NCI-H460 (cell line): ENCODE data around the gene SAMM50. TPM values are rescaled to one million over a fixed set of nuclear protein-coding genes. Genes with fewer than 3 reads are reported as not detected.

Source experiments
- DNase-seq: peaks from one replicate; pipeline ENCODE4 v3.0.0-alpha.2; 2016; ENCODE audit warnings: low read depth; ENCODE audit errors: extremely low read depth
- total RNA-seq: library from RNA; depleted of rRNA; stranded (reverse); fragments of >200 nt; shearing (Covaris generic); gene quantifications from 2 replicates; pipeline ENCODE4 v1.2.3, GENCODE V29; 2014; rRNA removed

Gene SAMM50
- total RNA-seq, 1 experiment from 2014 or later = 33.8 TPM

- DNase-seq = no peak
Observed at GRCh38 chr22:44026630-44027511, 71.6 kb downstream of the SAMM50 start.

- DNase-seq = no peak
Observed at GRCh38 chr22:44028091-44028490, 72.8 kb downstream of the SAMM50 start.

GRCh38 chr22:44029069-44029468 is 73.8 kb downstream of the SAMM50 start:
- no peak for DNase-seq

GRCh38 chr22:44030051-44030701 is 74.9 kb downstream of the SAMM50 start:
- no peak for DNase-seq

- DNase-seq = no peak
Observed at GRCh38 chr22:44030702-44031082, 75.5 kb downstream of the SAMM50 start.

- DNase-seq = no peak
Observed at GRCh38 chr22:44031158-44031952, 76.1 kb downstream of the SAMM50 start.

GRCh38 chr22:44032126-44032730 is 77.0 kb downstream of the SAMM50 start:
- DNase-seq = no peak

GRCh38 chr22:44033287-44033686 is 78.0 kb downstream of the SAMM50 start:
- no peak for DNase-seq

- DNase-seq = no peak
Observed at GRCh38 chr22:44033694-44034093, 78.5 kb downstream of the SAMM50 start.

GRCh38 chr22:44037519-44038375 is 82.5 kb downstream of the SAMM50 start:
- DNase-seq = peak; percentile 71

GRCh38 chr22:44039566-44040171 is 84.4 kb downstream of the SAMM50 start:
- no peak for DNase-seq

- DNase-seq = no peak
Observed at GRCh38 chr22:44042249-44043218, 87.3 kb downstream of the SAMM50 start.

GRCh38 chr22:44045145-44045544 is 89.9 kb downstream of the SAMM50 start:
- no peak for DNase-seq

Other genes with a start within 250 kb of the SAMM50 start
- 0.40 and 0.61 TPM in 2 replicates for gene EFCAB6, start 143.1 kb upstream of the SAMM50 start, total RNA-seq
- not detected in 2 replicates for gene SULT4A1, start 92.9 kb upstream of the SAMM50 start, total RNA-seq
- not detected in 2 replicates for gene PNPLA5, start 63.4 kb upstream of the SAMM50 start, total RNA-seq
- 0.14 and 0.52 TPM in 2 replicates for gene PNPLA3, start 31.6 kb upstream of the SAMM50 start, total RNA-seq
- gene PARVB, start 68.9 kb downstream of the SAMM50 start, total RNA-seq = 32.2 and 33.0 TPM in 2 replicates
- gene PARVG, start 225.5 kb downstream of the SAMM50 start, total RNA-seq = not detected in 2 replicates